GM12878 (cell line): ENCODE measurements around the gene XCR1. TPM values are rescaled to one million over a fixed set of nuclear protein-coding genes. Genes with fewer than 3 reads are reported as not detected.

ENCODE experiments used
- ATAC-seq: fragments of 200-7000 bp; cut with Tn5 transposase; 3 replicates; pipeline ENCODE4 v1.9.1; 2020; ENCODE audit warnings: mild to moderate bottlenecking, moderate library complexity
- BruUV-seq: library from RNA; stranded (reverse); fragments of 400-500 nt; replicated peaks from 2 replicates; lab custom pipeline; 2021; lab: Mats Ljungman, UMichigan
- CTCF ChIA-PET: fragments of 300-600 bp; sonication (Branson Sonifier 250); formaldehyde crosslinking; extraction: SDS; loops from one replicate; lab custom pipeline; 2021; ENCODE audit warnings: inconsistent platforms; lab: Yijun Ruan, JAX
- POLR2A ChIA-PET: fragments of 350-600 bp; formaldehyde crosslinking; extraction: SDS; loops from one replicate; lab custom pipeline; 2021; ENCODE audit warnings: inconsistent platforms; lab: Charles Lee
- RAD21 ChIA-PET: fragments of 300-600 bp; sonication (Branson Sonifier 250); formaldehyde crosslinking; loops from one replicate; lab custom pipeline; 2023; ENCODE audit warnings: antibody characterized with exemption; ENCODE audit not compliant: unreplicated experiment; lab: Charles Lee
- SMC1A ChIA-PET: fragments of 300-600 bp; sonication (Branson Sonifier 250); formaldehyde crosslinking; loops from one replicate; lab custom pipeline; 2023; ENCODE audit not compliant: unreplicated experiment, uncharacterized antibody; lab: Charles Lee
- DNase-seq: peaks from one replicate; pipeline ENCODE4 v3.0.0-alpha.2; 2011; ENCODE audit warnings: low read depth, low spot score
- FAIRE-seq: peaks from 3 replicates; lab custom pipeline; 2011; peaks lifted over from hg19 to GRCh38; lab: Jason Lieb, UNC
- H2AFZ ChIP-seq: 2 replicates; pipeline ENCODE4 v1.6.0; 2011; ENCODE audit warnings: low read depth, low read length, control low read depth; ENCODE audit not compliant: control insufficient read depth
- H3K27ac ChIP-seq: 2 replicates; pipeline ENCODE4 v1.5.1; 2011; ENCODE audit warnings: control low read depth; ENCODE audit not compliant: control insufficient read depth, insufficient read depth
- H3K27me3 ChIP-seq, 2 experiments: replicated peaks in 1 of 2; 2 replicates each; pipeline versions ENCODE4 v1.6.0 to v1.6.1; 2011; ENCODE audit warnings: low read length in 1 of 2; ENCODE audit not compliant: control insufficient read depth in 2 of 2, insufficient read depth in 2 of 2
- H3K36me3 ChIP-seq, 2 experiments: 2 replicates each; pipeline ENCODE4 v1.5.1; 2011; ENCODE audit warnings: low read length in 1 of 2; ENCODE audit not compliant: control insufficient read depth in 2 of 2, insufficient read depth in 2 of 2
- H3K4me1 ChIP-seq: 2 replicates; pipeline ENCODE4 v1.6.1; 2011; ENCODE audit warnings: mild to moderate bottlenecking, low read length, moderate library complexity, mixed read lengths; ENCODE audit not compliant: control insufficient read depth, insufficient read depth
- H3K4me2 ChIP-seq: 2 replicates; pipeline ENCODE4 v1.6.0; 2011; ENCODE audit warnings: control low read depth; ENCODE audit not compliant: control insufficient read depth, insufficient read depth
- H3K4me3 ChIP-seq: fragments of 200-600 bp; sonication (generic); 2 replicates; pipeline ENCODE4 v1.5.1; 2016
- H3K79me2 ChIP-seq: 2 replicates; pipeline ENCODE4 v1.6.0; 2011; ENCODE audit warnings: low read length; ENCODE audit not compliant: control insufficient read depth, insufficient read depth
- H3K9ac ChIP-seq: 2 replicates; pipeline ENCODE4 v1.8.0; 2011; ENCODE audit warnings: low read length, control low read depth, mixed read lengths; ENCODE audit not compliant: control insufficient read depth, insufficient read depth
- H3K9me3 ChIP-seq: replicated peaks from 3 replicates; pipeline ENCODE4 v1.5.1; 2011; ENCODE audit warnings: mild to moderate bottlenecking, low read length; ENCODE audit not compliant: control insufficient read depth, insufficient read depth
- H4K20me1 ChIP-seq: 2 replicates; pipeline ENCODE4 v1.6.0; 2011; ENCODE audit not compliant: control insufficient read depth, insufficient read depth
- CTCF ChIP-seq, 3 experiments: IDR thresholded peaks in 2 of 3; conservative IDR thresholded peaks in 1 of 3; 2 replicates each; pipeline ENCODE4 v1.5.1; 2011; ENCODE audit warnings: low read depth in 3 of 3, low read length in 3 of 3, mild to moderate bottlenecking in 3 of 3, control low read depth in 2 of 3, moderate library complexity in 2 of 3, inconsistent platforms in 1 of 3, mixed read lengths in 1 of 3; ENCODE audit not compliant: control insufficient read depth in 2 of 3, insufficient read depth in 1 of 3; ENCODE audit errors: extremely low read depth in 1 of 3
- HSF1 ChIP-seq: fragments of 150-350 bp; IDR thresholded peaks from 2 replicates; pipeline ENCODE4 v1.6.1; 2014; ENCODE audit warnings: mild to moderate bottlenecking, low read depth, low read length
- KLF5 ChIP-seq: fragments of 450-650 bp; IDR thresholded peaks from 2 replicates; pipeline ENCODE4 v1.6.1; 2014; ENCODE audit warnings: mild to moderate bottlenecking; ENCODE audit not compliant: partially characterized antibody
- NR2C2 ChIP-seq: IDR thresholded peaks from 2 replicates; pipeline ENCODE4 v1.6.1; 2011; ENCODE audit warnings: borderline replicate concordance, low read depth; ENCODE audit not compliant: control insufficient read depth, insufficient read length
- POLR2A ChIP-seq: IDR thresholded peaks from 2 replicates; pipeline ENCODE4 v1.6.1; 2011; ENCODE audit warnings: low read depth, mild to moderate bottlenecking, low read length
- RELA ChIP-seq: fragments of 450-650 bp; IDR thresholded peaks from 2 replicates; pipeline ENCODE4 v1.8.0; 2014; ENCODE audit warnings: borderline replicate concordance; ENCODE audit not compliant: partially characterized antibody
- RELB ChIP-seq: fragments of 450-650 bp; IDR thresholded peaks from 2 replicates; pipeline ENCODE4 v1.6.1; 2017; ENCODE audit warnings: low read depth, mild to moderate bottlenecking, moderate library complexity
- REST ChIP-seq: IDR thresholded peaks from 2 replicates; pipeline ENCODE4 v1.6.1; 2012; ENCODE audit warnings: mild to moderate bottlenecking, low read depth, low read length
- SKIL ChIP-seq: fragments of 450-650 bp; IDR thresholded peaks from 2 replicates; pipeline ENCODE4 v1.6.1; 2017; ENCODE audit warnings: mild to moderate bottlenecking, low read depth, inconsistent platforms; ENCODE audit not compliant: poor library complexity, severe bottlenecking
- SREBF2 ChIP-seq: IDR thresholded peaks from 2 replicates; pipeline ENCODE4 v1.6.1; 2012; ENCODE audit warnings: mild to moderate bottlenecking, low read length
- TARDBP ChIP-seq: IDR thresholded peaks from 2 replicates; pipeline ENCODE4 v1.6.1; 2016; ENCODE audit warnings: borderline replicate concordance
- WGBS: methylation state at CpG from one replicate; pipeline ENCODE4 v1.1.6; 2016; ENCODE audit warnings: low lambda C conversion rate; ENCODE audit not compliant: insufficient replicate concordance, insufficient coverage; ENCODE audit errors: missing lambda C conversion rate; 5-methylcytosine and 5-hydroxymethylcytosine counted together
- in situ Hi-C: fragments of 300-500 bp; cut with MboI; formaldehyde crosslinking; loops from 9 replicates; pipeline ENCODE4 v1.14.3; 2018; ENCODE audit warnings: mixed read lengths
- intact Hi-C: fragments of 100-400 bp; cut with micrococcal nuclease; formaldehyde crosslinking; loops from one replicate; pipeline ENCODE4 v1.14.2; 2022; ENCODE audit not compliant: unreplicated experiment
- polyA plus RNA-seq, 11 experiments: library from polyadenylated mRNA; depleted of rRNA in 4 of 11; unstranded in 6 of 11; stranded (reverse) in 5 of 11; fragments of >200 nt; fragmentation: Nextera tagmentation in 4 of 11; fragmentation: Illumina TruSeq in 1 of 11; extraction: Ambion mirVana in 4 of 11; extraction: Trizol in 1 of 11; gene quantifications; 1 replicate in 1 of 11; 2 replicates in 10 of 11; pipeline versions ENCODE4 v1.2.1 to v1.2.3, GENCODE V29; 2011 to 2016; ENCODE audit warnings: inconsistent platforms in 2 of 11, missing spikeins in 2 of 11, low read depth in 1 of 11
- total RNA-seq, 4 experiments: library from RNA; depleted of rRNA in 3 of 4; stranded (reverse); fragments of >200 nt in 3 of 4; fragmentation: Illumina TruSeq in 1 of 4; extraction: Trizol in 1 of 4; gene quantifications; 2 replicates each; pipeline versions ENCODE4 v1.2.1 to v1.2.3, GENCODE V29; 2013 to 2021

Gene XCR1
- total and polyA plus RNA-seq, 10 of the 15 experiments (the other 5 are each of a cell fraction or from before 2014, with no cell fraction given) = 0.02 to 0.29 (median 0.13) TPM; not detected in 2

GRCh38 chr3:46006238-46007032, 20.8 kb downstream of the XCR1 start:
- no peaks in the 10 kb centered on the region for H3K9me3 ChIP-seq
- no peak overlapping the region for H3K4me2 ChIP-seq
- no peaks in the 10 kb centered on the region for H3K79me2 ChIP-seq
- no peak overlapping the region for H2AFZ ChIP-seq
- peaks cover 3% of the 10 kb centered on the region for H3K4me1 ChIP-seq
- H3K4me3 ChIP-seq = no peak overlapping the region
- ChIA-PET RAD21 (interaction anchor here (1.0 kb wide), 1 partner anchor 74 kb away, joined by 3 read pairs; no protein-coding TSS in a partner anchor), SMC1A (interaction anchor here (0.6 to 0.8 kb wide), 2 partner anchors 71 to 1100 kb away, joined by 3 read pairs; no protein-coding TSS in a partner anchor), CTCF (interaction anchor here (0.6 kb wide), 1 partner anchor 1470 kb away, joined by 3 read pairs; no protein-coding TSS in a partner anchor), POLR2A (no interaction called here)
- 32% methylated on average over 5 of the region's 5 CpGs for WGBS
- no peaks in the 10 kb centered on the region for H3K27me3 ChIP-seq
- H3K27ac ChIP-seq = no peak overlapping the region
- in situ Hi-C loops (no loop called here), intact Hi-C loops (no loop called here)
- no peak for ATAC-seq
- no TSS peak for BruUV-seq
- no peak overlapping the region for H3K9ac ChIP-seq
- no peaks in the 10 kb centered on the region for H4K20me1 ChIP-seq
- no peak for FAIRE-seq
- no peak for DNase-seq
- no peaks in the 10 kb centered on the region for H3K36me3 ChIP-seq
- TF ChIP-seq CTCF (IDR thresholded peaks at IDR 0.05 in 2 of 3, conservative IDR thresholded peaks at IDR 0.05 in 1 of 3; ENCODE audit: control insufficient read depth in 2 of 3, extremely low read depth in 1 of 3, insufficient read depth in 1 of 3, low read depth in 3 of 3, low read length in 3 of 3) (no peak), NR2C2 (no peak), RELB (no peak), HSF1 (no peak), SKIL (no peak), TARDBP (no peak), SREBF2 (no peak), POLR2A (no peak), KLF5 (no peak), RELA (no peak), REST (no peak)
